IMR-90 (cell line): ENCODE data around the gene UROD. TPM values are rescaled to one million over a fixed set of nuclear protein-coding genes. Genes with fewer than 3 reads are reported as not detected.

ENCODE experiments used
- ATAC-seq: fragments of 200-7000 bp; cut with Tn5 transposase; 2 replicates; pipeline ENCODE4 v1.9.1; 2020; ENCODE audit warnings: low read depth, mild to moderate bottlenecking, moderate library complexity
- BruUV-seq: library from RNA; stranded (reverse); fragments of 400-500 nt; replicated peaks from 2 replicates; lab custom pipeline; 2021; lab: Mats Ljungman, UMichigan
- CTCF ChIA-PET: fragments of 300-600 bp; formaldehyde crosslinking; extraction: SDS; loops from one replicate; lab custom pipeline; 2021; ENCODE audit warnings: antibody characterized with exemption; lab: Yijun Ruan, JAX
- POLR2A ChIA-PET: fragments of 300-600 bp; sonication (Branson Sonifier 250); formaldehyde crosslinking; loops from one replicate; lab custom pipeline; 2022; ENCODE audit warnings: antibody characterized with exemption; ENCODE audit not compliant: unreplicated experiment; lab: Charles Lee
- DNase-seq: peaks from one replicate; pipeline ENCODE4 v3.0.0; 2013
- H2AFZ ChIP-seq: replicated peaks from 2 replicates; pipeline ENCODE3; 2013; ENCODE audit warnings: low read length, mild to moderate bottlenecking; ENCODE audit not compliant: poor library complexity
- H2AK5ac ChIP-seq: 2 replicates; pipeline ENCODE4 v1.6.1; 2013; ENCODE audit warnings: low read depth, low read length, inconsistent platforms
- H2AK9ac ChIP-seq: replicated peaks from 2 replicates; pipeline ENCODE3; 2013; ENCODE audit warnings: mild to moderate bottlenecking, low read depth, low read length, moderate library complexity; ENCODE audit not compliant: poor library complexity
- H2BK120ac ChIP-seq: 2 replicates; pipeline ENCODE4 v1.6.1; 2013; ENCODE audit warnings: low read depth, low read length, inconsistent platforms
- H2BK15ac ChIP-seq: 3 replicates; pipeline ENCODE4 v1.6.1; 2013; ENCODE audit warnings: low read depth, low read length, inconsistent platforms
- H2BK20ac ChIP-seq: 2 replicates; pipeline ENCODE4 v1.6.1; 2013; ENCODE audit warnings: low read depth, mild to moderate bottlenecking, inconsistent platforms, low read length, moderate library complexity
- H2BK5ac ChIP-seq: 2 replicates; pipeline ENCODE4 v1.6.1; 2013; ENCODE audit warnings: mild to moderate bottlenecking, low read depth, low read length, inconsistent platforms; ENCODE audit not compliant: poor library complexity, severe bottlenecking
- H3K14ac ChIP-seq: replicated peaks from 2 replicates; pipeline ENCODE4 v1.6.1; 2013; ENCODE audit warnings: low read depth, low read length, inconsistent platforms
- H3K18ac ChIP-seq: 2 replicates; pipeline ENCODE4 v1.6.1; 2013; ENCODE audit warnings: low read depth, low read length, control low read depth
- H3K23ac ChIP-seq: 2 replicates; pipeline ENCODE4 v1.6.1; 2013; ENCODE audit warnings: low read depth, low read length, inconsistent platforms
- H3K27ac ChIP-seq: 2 replicates; pipeline ENCODE4 v1.5.1; 2013; ENCODE audit warnings: mild to moderate bottlenecking, control low read depth, low read length; ENCODE audit not compliant: insufficient read depth
- H3K27me3 ChIP-seq: 2 replicates; pipeline ENCODE4 v1.6.1; 2013; ENCODE audit warnings: low read length; ENCODE audit not compliant: control insufficient read depth, insufficient read depth
- H3K36me3 ChIP-seq: 2 replicates; pipeline ENCODE4 v1.6.1; 2013; ENCODE audit warnings: low read length, mixed read lengths; ENCODE audit not compliant: control insufficient read depth, insufficient read depth
- H3K4ac ChIP-seq: 2 replicates; pipeline ENCODE4 v1.6.1; 2013; ENCODE audit warnings: low read depth, low read length, inconsistent platforms
- H3K4me1 ChIP-seq: 2 replicates; pipeline ENCODE4 v1.6.1; 2013; ENCODE audit warnings: low read length, mixed read lengths; ENCODE audit not compliant: control insufficient read depth, insufficient read depth
- H3K4me2 ChIP-seq: 2 replicates; pipeline ENCODE4 v1.6.1; 2013; ENCODE audit warnings: low read depth, mild to moderate bottlenecking, control low read depth, low read length, moderate library complexity
- H3K4me3 ChIP-seq: 2 replicates; pipeline ENCODE4 v1.5.1; 2013; ENCODE audit warnings: low read depth, mild to moderate bottlenecking, control low read depth, low read length, moderate library complexity; ENCODE audit not compliant: insufficient read depth
- H3K56ac ChIP-seq: 2 replicates; pipeline ENCODE4 v1.6.1; 2013; ENCODE audit warnings: low read length, inconsistent platforms; ENCODE audit not compliant: insufficient read depth; ENCODE audit errors: extremely low read depth
- H3K79me1 ChIP-seq, 2 experiments: 2 replicates each; pipeline ENCODE4 v1.6.1; 2013; ENCODE audit warnings: low read length in 2 of 2, inconsistent platforms in 1 of 2, low read depth in 1 of 2
- H3K9ac ChIP-seq: 2 replicates; pipeline ENCODE4 v1.6.1; 2013; ENCODE audit warnings: low read depth, low read length, control low read depth
- H3K9me1 ChIP-seq: 2 replicates; pipeline ENCODE4 v1.6.1; 2013; ENCODE audit warnings: low read length, inconsistent platforms; ENCODE audit not compliant: insufficient read depth
- H3K9me3 ChIP-seq: 2 replicates; pipeline ENCODE4 v1.6.1; 2013; ENCODE audit warnings: low read length; ENCODE audit not compliant: control insufficient read depth, insufficient read depth
- H4K20me1 ChIP-seq: 2 replicates; pipeline ENCODE4 v1.6.1; 2013; ENCODE audit warnings: low read length, inconsistent platforms; ENCODE audit not compliant: insufficient read depth
- H4K5ac ChIP-seq: 2 replicates; pipeline ENCODE4 v1.6.1; 2013; ENCODE audit warnings: mild to moderate bottlenecking, low read depth, low read length, control low read depth
- H4K8ac ChIP-seq, 2 experiments: 2 replicates each; pipeline ENCODE4 v1.6.1; 2013; ENCODE audit warnings: low read depth in 2 of 2, low read length in 2 of 2, control low read depth in 1 of 2, inconsistent platforms in 1 of 2
- H4K91ac ChIP-seq: 2 replicates; pipeline ENCODE4 v1.6.1; 2013; ENCODE audit warnings: low read depth, low read length, inconsistent platforms; ENCODE audit not compliant: insufficient read depth
- BHLHE40 ChIP-seq: fragments of 150-350 bp; IDR thresholded peaks from 2 replicates; pipeline ENCODE4 v1.6.1; 2016; ENCODE audit warnings: mild to moderate bottlenecking, low read depth, low read length
- CEBPB ChIP-seq: IDR thresholded peaks from 2 replicates; pipeline ENCODE4 v1.6.1; 2012; ENCODE audit warnings: low read depth, low read length, improper control_type of control experiment
- CHD1 ChIP-seq: IDR thresholded peaks from 2 replicates; pipeline ENCODE4 v1.6.1; 2012; ENCODE audit warnings: low read depth, low read length, improper control_type of control experiment
- CTCF ChIP-seq: conservative IDR thresholded peaks from 2 replicates; pipeline ENCODE4 v1.5.1; 2012; ENCODE audit warnings: mild to moderate bottlenecking, low read depth, low read length, improper control_type of control experiment
- ELK1 ChIP-seq: fragments of 150-350 bp; IDR thresholded peaks from 2 replicates; pipeline ENCODE4 v1.6.1; 2016; ENCODE audit warnings: low read depth, mild to moderate bottlenecking, low read length, moderate library complexity, borderline replicate concordance
- FOS ChIP-seq: fragments of 150-350 bp; IDR thresholded peaks from 2 replicates; pipeline ENCODE4 v1.6.1; 2016; ENCODE audit warnings: low read depth, low read length
- MAFK ChIP-seq: IDR thresholded peaks from 2 replicates; pipeline ENCODE4 v1.6.1; 2012; ENCODE audit warnings: low read depth, low read length, improper control_type of control experiment
- MAZ ChIP-seq: IDR thresholded peaks from 2 replicates; pipeline ENCODE4 v1.6.1; 2012; ENCODE audit warnings: low read depth, mild to moderate bottlenecking, low read length, improper control_type of control experiment, moderate library complexity, borderline replicate concordance
- MXI1 ChIP-seq: IDR thresholded peaks from 2 replicates; pipeline ENCODE4 v1.6.1; 2012; ENCODE audit warnings: low read depth, mild to moderate bottlenecking, low read length, moderate library complexity, borderline replicate concordance
- NFE2L2 ChIP-seq: fragments of 150-350 bp; IDR thresholded peaks from 2 replicates; pipeline ENCODE4 v1.6.1; 2016; ENCODE audit warnings: low read depth, mild to moderate bottlenecking, low read length
- POLR2A ChIP-seq: IDR thresholded peaks from 2 replicates; pipeline ENCODE4 v1.6.1; 2012; ENCODE audit warnings: mild to moderate bottlenecking, low read depth, low read length
- RAD21 ChIP-seq: IDR thresholded peaks from 2 replicates; pipeline ENCODE4 v1.6.1; 2012; ENCODE audit warnings: low read length, improper control_type of control experiment
- RCOR1 ChIP-seq: IDR thresholded peaks from 2 replicates; pipeline ENCODE4 v1.6.1; 2012; ENCODE audit warnings: mild to moderate bottlenecking, low read length, improper control_type of control experiment; ENCODE audit not compliant: insufficient replicate concordance
- RFX5 ChIP-seq: IDR thresholded peaks from 2 replicates; pipeline ENCODE4 v1.8.0; 2012; ENCODE audit warnings: low read depth, mild to moderate bottlenecking, low read length, moderate library complexity
- SMC3 ChIP-seq: fragments of 150-350 bp; IDR thresholded peaks from 2 replicates; pipeline ENCODE4 v1.6.1; 2016; ENCODE audit warnings: low read depth, mild to moderate bottlenecking, antibody characterized with exemption, low read length, moderate library complexity
- WGBS, 2 experiments: methylation state at CpG; one replicate each; pipeline versions ENCODE4 v1.1.5 to v1.1.7; 2013; ENCODE audit warnings: missing lambda C conversion rate in 2 of 2; ENCODE audit not compliant: insufficient read length in 1 of 2; ENCODE audit errors: extremely low coverage in 2 of 2; 5-methylcytosine and 5-hydroxymethylcytosine counted together
- dilution Hi-C: fragments of 300-500 bp; cut with HindIII; formaldehyde crosslinking; loops from one replicate; pipeline ENCODE4 v1.14.3; 2018; ENCODE audit warnings: low sequenced_read_pairs; ENCODE audit not compliant: unreplicated experiment
- in situ Hi-C: fragments of 300-500 bp; cut with MboI; formaldehyde crosslinking; loops from 3 replicates; pipeline ENCODE4 v1.14.3; 2019; ENCODE audit warnings: low sequenced_read_pairs, inconsistent platforms, mixed read lengths
- intact Hi-C: fragments of 100-400 bp; cut with micrococcal nuclease; formaldehyde crosslinking; loops from 2 replicates; pipeline ENCODE4 v1.10.0; 2022
- polyA plus RNA-seq, 3 experiments: library from polyadenylated mRNA; depleted of rRNA; stranded (reverse); fragments of >200 nt; gene quantifications; 2 replicates each; pipeline ENCODE4 v1.2.3, GENCODE V29; 2012; ENCODE audit warnings: low replicate concordance in 1 of 3
- total RNA-seq: library from RNA; depleted of rRNA; stranded (reverse); fragments of >200 nt; gene quantifications from 2 replicates; pipeline ENCODE4 v1.2.3, GENCODE V29; 2012
- TF ChIP-seq, protein P1 (sequence below): fragments of 150-350 bp; IDR thresholded peaks from 2 replicates; pipeline ENCODE4 v1.6.1; 2017; ENCODE audit warnings: mild to moderate bottlenecking, antibody characterized with exemption, low read length, low read depth

The UROD gene
- total and polyA plus RNA-seq, 2 of the 4 experiments (the other 2 are of a cell fraction): 220 to 224 TPM

GRCh38 chr1:45044916-45045315, 32.9 kb downstream of the UROD start:
- no peak overlapping the region for H2AFZ ChIP-seq
- no peak overlapping the region for H2AK9ac ChIP-seq
- no peak overlapping the region for H4K5ac ChIP-seq
- H2BK5ac ChIP-seq: no peak overlapping the region
- no peak overlapping the region for H2BK120ac ChIP-seq
- H3K4me2 ChIP-seq: no peak overlapping the region
- H3K23ac ChIP-seq: no peak overlapping the region
- ChIA-PET POLR2A (no interaction called here), CTCF (no interaction called here)
- TF ChIP-seq ELK1: no peak
- TF ChIP-seq RAD21: no peak
- TF ChIP-seq, protein P1, sequence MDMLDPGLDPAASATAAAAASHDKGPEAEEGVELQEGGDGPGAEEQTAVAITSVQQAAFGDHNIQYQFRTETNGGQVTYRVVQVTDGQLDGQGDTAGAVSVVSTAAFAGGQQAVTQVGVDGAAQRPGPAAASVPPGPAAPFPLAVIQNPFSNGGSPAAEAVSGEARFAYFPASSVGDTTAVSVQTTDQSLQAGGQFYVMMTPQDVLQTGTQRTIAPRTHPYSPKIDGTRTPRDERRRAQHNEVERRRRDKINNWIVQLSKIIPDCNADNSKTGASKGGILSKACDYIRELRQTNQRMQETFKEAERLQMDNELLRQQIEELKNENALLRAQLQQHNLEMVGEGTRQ: no peak
- TF ChIP-seq SMC3: no peak
- TF ChIP-seq MAFK: no peak
- no peak for TF ChIP-seq MAZ
- no peak for TF ChIP-seq CTCF
- no peak for TF ChIP-seq FOS
- no peak for TF ChIP-seq CEBPB
- TF ChIP-seq NFE2L2: no peak
- TF ChIP-seq POLR2A: no peak
- TF ChIP-seq BHLHE40: no peak
- TF ChIP-seq RCOR1: no peak
- no peak for TF ChIP-seq RFX5
- no peak for TF ChIP-seq CHD1
- no peak for TF ChIP-seq MXI1
- H2BK20ac ChIP-seq: no peak overlapping the region
- H2BK15ac ChIP-seq: no peak overlapping the region
- H3K9ac ChIP-seq: no peak overlapping the region
- no peaks in the 10 kb centered on the region for H3K36me3 ChIP-seq
- in situ Hi-C loops (no loop called here), dilution Hi-C loops (no loop called here), intact Hi-C loops (no loop called here)
- no peak overlapping the region for H3K14ac ChIP-seq
- no peak overlapping the region for H4K91ac ChIP-seq
- ATAC-seq (no peak), DNase-seq (no peak)
- H3K9me1 ChIP-seq: no peaks in the 10 kb centered on the region
- H3K4me3 ChIP-seq: no peak overlapping the region
- H3K4ac ChIP-seq: no peak overlapping the region
- no peaks in the 10 kb centered on the region for H3K9me3 ChIP-seq
- no peak overlapping the region for H4K8ac ChIP-seq
- peaks cover 8% of the 10 kb centered on the region for H3K27me3 ChIP-seq
- no peaks in the 10 kb centered on the region for H4K20me1 ChIP-seq
- no peak overlapping the region for H3K27ac ChIP-seq
- no peak overlapping the region for H3K18ac ChIP-seq
- H3K79me1 ChIP-seq: no peaks in the 10 kb centered on the region
- no peak overlapping the region for H3K56ac ChIP-seq
- BruUV-seq: no TSS peak
- WGBS, 2 experiments: 100% methylated on average over 1 of the region's 1 CpG; no CpG with 5 or more reads in 1 of the 2 experiments
- no peak overlapping the region for H2AK5ac ChIP-seq
- H3K4me1 ChIP-seq: no peaks in the 10 kb centered on the region
